PC-3 (cell line): ENCODE results near the gene KYAT1. TPM values are rescaled to one million over a fixed set of nuclear protein-coding genes. Genes with fewer than 3 reads are reported as not detected.
A peak's percentile ranks its signal among the peaks of the same experiment; 100 is the strongest.

Source experiments
- ATAC-seq: fragments of 200-7000 bp; cut with Tn5 transposase; 2 replicates; pipeline ENCODE4 v1.9.1; 2020; ENCODE audit warnings: mild to moderate bottlenecking, moderate library complexity
- BruUV-seq: library from RNA; stranded (reverse); fragments of 400-500 nt; replicated peaks from 2 replicates; lab custom pipeline; 2021; lab: Mats Ljungman, UMichigan
- CTCF ChIA-PET: fragments of 300-600 bp; sonication (Branson Sonifier 250); formaldehyde crosslinking; loops from one replicate; lab custom pipeline; 2022; ENCODE audit warnings: antibody characterized with exemption; lab: Charles Lee
- POLR2A ChIA-PET: fragments of 300-600 bp; sonication (Branson Sonifier 250); formaldehyde crosslinking; loops from one replicate; lab custom pipeline; 2022; ENCODE audit warnings: antibody characterized with exemption; ENCODE audit not compliant: unreplicated experiment; lab: Charles Lee
- DNase-seq: peaks from one replicate; pipeline ENCODE4 v3.0.0-alpha.2; 2015
- H2AFZ ChIP-seq: fragments of 300-600 bp; sonication (generic); 2 replicates; pipeline ENCODE4 v1.6.0; 2016; ENCODE audit warnings: antibody characterized with exemption, low read length
- H3F3A ChIP-seq: fragments of 300-600 bp; sonication (generic); one replicate; pipeline ENCODE4 v1.6.0; 2017; ENCODE audit warnings: antibody characterized with exemption, low read length, control low read depth, mild to moderate bottlenecking; ENCODE audit not compliant: unreplicated experiment
- H3K27ac ChIP-seq: fragments of 300-600 bp; sonication (generic); 2 replicates; pipeline ENCODE4 v1.5.1; 2016; ENCODE audit warnings: mild to moderate bottlenecking, low read length
- H3K27me3 ChIP-seq: fragments of 300-600 bp; sonication (generic); 2 replicates; pipeline ENCODE4 v1.6.1; 2016; ENCODE audit warnings: low read length, mixed read lengths
- H3K36me3 ChIP-seq: fragments of 300-600 bp; sonication (generic); 2 replicates; pipeline ENCODE4 v1.6.1; 2016; ENCODE audit warnings: low read depth, mixed run types, low read length, mixed read lengths
- H3K4me1 ChIP-seq: fragments of 300-600 bp; sonication (generic); 2 replicates; pipeline ENCODE4 v1.5.1; 2016; ENCODE audit warnings: low read length; ENCODE audit not compliant: insufficient read depth
- H3K4me2 ChIP-seq: fragments of 300-600 bp; sonication (generic); 2 replicates; pipeline ENCODE4 v1.6.0; 2016; ENCODE audit warnings: low read length
- H3K4me3 ChIP-seq: fragments of 300-600 bp; sonication (generic); 2 replicates; pipeline ENCODE4 v1.5.1; 2016; ENCODE audit warnings: mild to moderate bottlenecking, low read length, mixed read lengths
- H3K79me2 ChIP-seq: fragments of 300-600 bp; sonication (generic); 2 replicates; pipeline ENCODE4 v1.6.1; 2017; ENCODE audit warnings: low read length, mixed read lengths
- H3K9ac ChIP-seq: fragments of 300-600 bp; sonication (generic); 2 replicates; pipeline ENCODE4 v1.6.0; 2016; ENCODE audit warnings: mild to moderate bottlenecking, low read length
- H3K9me2 ChIP-seq: fragments of 300-600 bp; sonication (generic); replicated peaks from 2 replicates; pipeline ENCODE4 v1.6.1; 2016; ENCODE audit warnings: mixed run types, low read length, mixed read lengths
- H3K9me3 ChIP-seq: fragments of 300-600 bp; sonication (generic); 2 replicates; pipeline ENCODE4 v1.6.1; 2016; ENCODE audit warnings: low read length, mixed read lengths
- H4K20me1 ChIP-seq: fragments of 300-600 bp; sonication (generic); 2 replicates; pipeline ENCODE4 v1.6.1; 2016; ENCODE audit warnings: low read length, mixed read lengths
- EZH2 ChIP-seq: fragments of 300-600 bp; sonication (generic); IDR thresholded peaks from one replicate; pipeline ENCODE4 v1.6.1; 2017; ENCODE audit warnings: antibody characterized with exemption, mild to moderate bottlenecking, low read length; ENCODE audit not compliant: unreplicated experiment
- EZH2phosphoT487 ChIP-seq: fragments of 300-600 bp; sonication (generic); IDR thresholded peaks from 2 replicates; pipeline ENCODE4 v1.6.1; 2018; ENCODE audit warnings: mild to moderate bottlenecking, antibody characterized with exemption, low read length, borderline replicate concordance
- intact Hi-C: fragments of 100-400 bp; cut with micrococcal nuclease; formaldehyde crosslinking; loops from 2 replicates; pipeline ENCODE4 v1.9.0; 2023
- total RNA-seq: library from RNA; depleted of rRNA; stranded (reverse); fragments of >200 nt; gene quantifications from 2 replicates; pipeline ENCODE4 v1.2.3, GENCODE V29; 2014
- TF ChIP-seq, protein P1 (sequence below): fragments of 300-600 bp; sonication (generic); conservative IDR thresholded peaks from 2 replicates; pipeline ENCODE4 v1.5.1; 2017; ENCODE audit warnings: antibody characterized with exemption, low read depth, mild to moderate bottlenecking, low read length

The KYAT1 gene
- total RNA-seq, 1 experiment from 2014 or later: 7.4 TPM

DNA sequence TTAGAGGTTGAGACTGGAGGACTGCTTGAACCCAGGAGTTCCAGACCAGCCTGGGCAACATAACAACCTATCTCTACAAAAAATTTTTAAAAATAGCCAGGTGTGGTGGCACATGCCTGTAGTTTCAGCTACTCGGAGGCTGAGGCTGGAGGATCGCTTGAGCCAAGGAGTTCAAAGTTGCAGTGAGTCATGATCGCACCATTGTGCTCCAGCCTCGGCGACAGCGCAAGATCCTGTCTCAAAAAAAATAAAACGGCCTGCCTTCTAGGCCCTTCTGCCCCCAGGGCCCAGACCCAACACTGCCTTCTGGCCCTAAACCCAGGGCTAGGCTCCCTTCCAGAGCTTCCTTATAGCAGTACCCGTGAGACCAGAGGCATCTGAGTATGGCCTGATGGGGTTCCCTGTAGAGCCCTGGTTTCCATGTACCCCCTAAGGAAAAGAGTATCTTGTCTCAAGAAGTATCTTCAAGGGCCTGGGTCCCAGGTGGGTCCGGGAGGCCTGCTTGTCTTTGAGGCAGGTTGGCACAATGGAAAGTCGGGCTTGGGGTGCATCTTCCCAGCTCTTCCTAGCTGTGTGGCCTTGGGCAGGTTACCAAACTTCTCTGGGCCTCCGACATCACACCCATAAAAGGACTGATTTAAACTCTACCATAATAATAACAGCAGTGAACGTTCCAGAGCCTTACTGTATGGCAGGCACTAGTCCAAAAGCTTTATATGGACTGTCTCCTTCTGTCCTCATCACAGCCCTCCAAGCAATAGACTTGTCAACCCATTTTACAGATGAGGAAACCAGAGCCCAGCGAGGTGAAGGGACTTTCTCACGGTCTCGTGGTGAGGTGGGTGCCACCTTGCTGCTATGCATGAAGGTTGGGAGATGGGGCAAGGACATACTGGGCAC, 9.8 kb upstream of the KYAT1 start:
- no peak; the same call in 1 of the 2 replicates for ATAC-seq
- H3K36me3 ChIP-seq: peaks cover 15% of the 10 kb centered on the region; the same call in 1 of the 2 replicates
- H3K4me1 ChIP-seq: peaks cover 29% of the 10 kb centered on the region

GRCh38 chr9:128887914-128888350, 6.2 kb upstream of the KYAT1 start:
- Histone ChIP-seq H3K9ac (no peak overlapping the region), H3K36me3 (peaks cover 18% of the 10 kb centered on the region)
- POLR2A ChIA-PET: no interaction called here

More for the DNA sequence above, 9.8 kb upstream of the KYAT1 start:
- no peak for DNase-seq
- H4K20me1 ChIP-seq: no peaks in the 10 kb centered on the region
- no peaks in the 10 kb centered on the region for H3K9me2 ChIP-seq
- ChIA-PET CTCF (no interaction called here), POLR2A (no interaction called here)
- H3K79me2 ChIP-seq: peaks cover 63% of the 10 kb centered on the region
- intact Hi-C loops: loop anchor here (2.0 kb wide), 1 partner anchor 39 kb away; no protein-coding TSS in a partner anchor
- H3K4me3 ChIP-seq: no peak overlapping the region
- no peaks in the 10 kb centered on the region for H3K9me3 ChIP-seq
- TF ChIP-seq EZH2phosphoT487 (no peak), EZH2 (no peak)
- TF ChIP-seq, protein P1, sequence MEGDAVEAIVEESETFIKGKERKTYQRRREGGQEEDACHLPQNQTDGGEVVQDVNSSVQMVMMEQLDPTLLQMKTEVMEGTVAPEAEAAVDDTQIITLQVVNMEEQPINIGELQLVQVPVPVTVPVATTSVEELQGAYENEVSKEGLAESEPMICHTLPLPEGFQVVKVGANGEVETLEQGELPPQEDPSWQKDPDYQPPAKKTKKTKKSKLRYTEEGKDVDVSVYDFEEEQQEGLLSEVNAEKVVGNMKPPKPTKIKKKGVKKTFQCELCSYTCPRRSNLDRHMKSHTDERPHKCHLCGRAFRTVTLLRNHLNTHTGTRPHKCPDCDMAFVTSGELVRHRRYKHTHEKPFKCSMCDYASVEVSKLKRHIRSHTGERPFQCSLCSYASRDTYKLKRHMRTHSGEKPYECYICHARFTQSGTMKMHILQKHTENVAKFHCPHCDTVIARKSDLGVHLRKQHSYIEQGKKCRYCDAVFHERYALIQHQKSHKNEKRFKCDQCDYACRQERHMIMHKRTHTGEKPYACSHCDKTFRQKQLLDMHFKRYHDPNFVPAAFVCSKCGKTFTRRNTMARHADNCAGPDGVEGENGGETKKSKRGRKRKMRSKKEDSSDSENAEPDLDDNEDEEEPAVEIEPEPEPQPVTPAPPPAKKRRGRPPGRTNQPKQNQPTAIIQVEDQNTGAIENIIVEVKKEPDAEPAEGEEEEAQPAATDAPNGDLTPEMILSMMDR: no peak
- peak overlapping the region; percentile 76 for H3K27ac ChIP-seq
- TSS peak; percentile 46 for BruUV-seq
- no peak overlapping the region for H3K9ac ChIP-seq
- no peaks in the 10 kb centered on the region for H3K27me3 ChIP-seq
- H3F3A ChIP-seq: no peaks in the 10 kb centered on the region
- H2AFZ ChIP-seq: no peak overlapping the region
- H3K4me2 ChIP-seq: peak overlapping the region; percentile 49

DNA sequence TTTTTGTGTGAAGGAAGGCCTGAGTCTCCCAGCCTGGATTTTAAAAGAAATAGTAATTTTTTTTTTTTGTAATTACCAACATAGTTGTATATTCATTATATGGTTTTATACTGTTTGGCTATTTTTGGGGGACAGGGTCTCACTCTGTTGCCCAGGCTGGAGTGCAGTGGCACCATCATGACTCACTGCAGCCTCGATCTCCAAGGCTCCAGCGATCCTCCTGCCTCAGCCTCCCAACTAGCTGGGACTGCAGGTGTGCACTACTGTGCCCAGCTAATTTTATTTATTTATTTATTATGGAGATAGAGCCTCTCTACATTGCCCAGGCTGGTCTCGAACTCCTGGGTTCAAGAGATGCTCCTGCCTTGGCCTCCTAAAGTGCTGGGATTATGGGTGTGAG, 5.3 kb upstream of the KYAT1 start:
- no peaks in the 10 kb centered on the region for H3K9me2 ChIP-seq
- TF ChIP-seq, protein P1: no peak
- no peak for TF ChIP-seq EZH2
- no peak for TF ChIP-seq EZH2phosphoT487
- H4K20me1 ChIP-seq: peaks cover 11% of the 10 kb centered on the region
- H3K27ac ChIP-seq: no peak overlapping the region
- no TSS peak for BruUV-seq
- no peak overlapping the region for H3K4me2 ChIP-seq
- ChIA-PET CTCF (no interaction called here), POLR2A (no interaction called here)
- peaks cover 87% of the 10 kb centered on the region for H3K79me2 ChIP-seq
- no peaks in the 10 kb centered on the region for H3K9me3 ChIP-seq
- H3K27me3 ChIP-seq: no peaks in the 10 kb centered on the region
- no peak overlapping the region for H2AFZ ChIP-seq
- intact Hi-C loops: no loop called here
- ATAC-seq (no peak), DNase-seq (no peak)
- peaks cover 29% of the 10 kb centered on the region for H3K4me1 ChIP-seq
- peaks cover 18% of the 10 kb centered on the region for H3K36me3 ChIP-seq
- no peak overlapping the region for H3K4me3 ChIP-seq
- no peaks in the 10 kb centered on the region for H3F3A ChIP-seq
- H3K9ac ChIP-seq: no peak overlapping the region

More at GRCh38 chr9:128887914-128888350, 6.2 kb upstream of the KYAT1 start:
- Histone ChIP-seq H2AFZ (no peak overlapping the region), H3F3A (no peaks in the 10 kb centered on the region), H3K9me3 (no peaks in the 10 kb centered on the region), H3K4me3 (no peak overlapping the region), H3K79me2 (peaks cover 83% of the 10 kb centered on the region), H3K4me1 (peaks cover 38% of the 10 kb centered on the region), H4K20me1 (peaks cover 11% of the 10 kb centered on the region), H3K27ac (0 out of 2 replicates have a peak overlapping the region, but pooled peaks have one; percentile 19), H3K9me2 (no peaks in the 10 kb centered on the region), H3K27me3 (no peaks in the 10 kb centered on the region), H3K4me2 (no peak overlapping the region)
- no peak for TF ChIP-seq EZH2phosphoT487
- no peak for TF ChIP-seq EZH2
- intact Hi-C loops: no loop called here
- ATAC-seq (peak; percentile 40), DNase-seq (no peak)
- CTCF ChIA-PET: interaction anchor here (0.6 kb wide), 1 partner anchor 32 kb away, joined by 4 read pairs; no protein-coding TSS in a partner anchor
- no TSS peak for BruUV-seq
